Measurements from ENCODE around the gene PER3.

GRCh38 chr1:7853684-7854026, 69.6 kb downstream of the PER3 start:
- TF ChIP-seq, protein P1, sequence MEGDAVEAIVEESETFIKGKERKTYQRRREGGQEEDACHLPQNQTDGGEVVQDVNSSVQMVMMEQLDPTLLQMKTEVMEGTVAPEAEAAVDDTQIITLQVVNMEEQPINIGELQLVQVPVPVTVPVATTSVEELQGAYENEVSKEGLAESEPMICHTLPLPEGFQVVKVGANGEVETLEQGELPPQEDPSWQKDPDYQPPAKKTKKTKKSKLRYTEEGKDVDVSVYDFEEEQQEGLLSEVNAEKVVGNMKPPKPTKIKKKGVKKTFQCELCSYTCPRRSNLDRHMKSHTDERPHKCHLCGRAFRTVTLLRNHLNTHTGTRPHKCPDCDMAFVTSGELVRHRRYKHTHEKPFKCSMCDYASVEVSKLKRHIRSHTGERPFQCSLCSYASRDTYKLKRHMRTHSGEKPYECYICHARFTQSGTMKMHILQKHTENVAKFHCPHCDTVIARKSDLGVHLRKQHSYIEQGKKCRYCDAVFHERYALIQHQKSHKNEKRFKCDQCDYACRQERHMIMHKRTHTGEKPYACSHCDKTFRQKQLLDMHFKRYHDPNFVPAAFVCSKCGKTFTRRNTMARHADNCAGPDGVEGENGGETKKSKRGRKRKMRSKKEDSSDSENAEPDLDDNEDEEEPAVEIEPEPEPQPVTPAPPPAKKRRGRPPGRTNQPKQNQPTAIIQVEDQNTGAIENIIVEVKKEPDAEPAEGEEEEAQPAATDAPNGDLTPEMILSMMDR (IDR thresholded peaks at IDR 0.05), result no peak
- TF ChIP-seq POLR2A (IDR thresholded peaks at IDR 0.05), result no peak

All from right lobe of liver (tissue), 4 donors.